Brain pericyte (primary cell): ENCODE results near the gene RARA.
"Not testable (repeated sequence)": the region's sequence is repeated elsewhere in the genome, so short reads cannot be mapped to it uniquely, and the experiment has no call there.

ENCODE experiments used
- DNase-seq: peaks from one replicate; pipeline ENCODE4 v3.0.0-alpha.2; 2012; ENCODE audit warnings: low read depth, low spot score

Gene RARA

GRCh38 chr17:40356990-40357881 lies 48.3 kb downstream of the RARA start:
- DNase-seq: no peak

- DNase-seq: peak; percentile 46
Measured at GRCh38 chr17:40358323-40359038, 49.5 kb downstream of the RARA start.

- DNase-seq: no peak
Measured at GRCh38 chr17:40360091-40360490, 51.1 kb downstream of the RARA start.

DNA sequence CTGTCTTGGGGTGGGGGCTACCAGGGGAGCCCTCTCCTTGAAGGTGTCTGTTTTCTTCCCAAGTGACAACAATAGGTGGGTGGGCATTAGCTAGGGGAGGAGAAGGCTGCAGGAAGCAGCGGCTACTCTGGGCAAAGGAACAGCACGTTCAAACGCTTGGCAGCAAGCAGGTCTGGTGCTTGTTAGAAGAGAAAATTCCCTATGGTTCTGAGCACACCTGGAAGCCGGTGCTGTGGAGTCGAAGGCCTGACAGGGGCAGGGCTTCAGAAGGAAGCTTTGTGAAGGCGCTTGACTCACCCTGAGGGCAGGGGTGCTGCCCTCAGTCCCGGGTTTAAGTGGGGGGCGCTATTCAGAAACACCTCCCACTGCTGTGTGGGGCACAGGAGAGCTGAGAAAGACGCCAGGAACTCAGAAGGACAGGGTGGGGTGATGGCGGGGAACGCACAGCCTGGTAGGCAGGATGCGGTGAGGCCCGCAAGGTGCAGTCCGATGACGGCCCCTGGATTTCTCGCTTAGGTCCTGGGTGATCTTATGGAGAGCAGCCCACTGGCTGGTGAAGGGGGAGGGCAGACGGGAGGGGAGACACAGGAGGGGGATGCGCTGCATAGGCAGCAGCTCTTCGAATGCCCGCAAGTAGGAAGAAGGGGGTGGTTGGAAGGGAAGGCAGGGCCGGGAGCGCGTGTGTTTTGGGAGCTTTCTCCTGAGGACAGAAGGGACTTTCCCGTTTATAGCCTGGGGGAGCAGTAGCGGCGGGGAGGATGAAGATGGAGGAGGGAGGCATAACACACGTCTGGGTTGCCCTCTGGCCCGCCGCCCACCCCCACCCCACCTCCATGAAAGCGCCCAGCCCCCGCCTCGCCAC lies 52.3 kb downstream of the RARA start:
- DNase-seq: no peak

DNA sequence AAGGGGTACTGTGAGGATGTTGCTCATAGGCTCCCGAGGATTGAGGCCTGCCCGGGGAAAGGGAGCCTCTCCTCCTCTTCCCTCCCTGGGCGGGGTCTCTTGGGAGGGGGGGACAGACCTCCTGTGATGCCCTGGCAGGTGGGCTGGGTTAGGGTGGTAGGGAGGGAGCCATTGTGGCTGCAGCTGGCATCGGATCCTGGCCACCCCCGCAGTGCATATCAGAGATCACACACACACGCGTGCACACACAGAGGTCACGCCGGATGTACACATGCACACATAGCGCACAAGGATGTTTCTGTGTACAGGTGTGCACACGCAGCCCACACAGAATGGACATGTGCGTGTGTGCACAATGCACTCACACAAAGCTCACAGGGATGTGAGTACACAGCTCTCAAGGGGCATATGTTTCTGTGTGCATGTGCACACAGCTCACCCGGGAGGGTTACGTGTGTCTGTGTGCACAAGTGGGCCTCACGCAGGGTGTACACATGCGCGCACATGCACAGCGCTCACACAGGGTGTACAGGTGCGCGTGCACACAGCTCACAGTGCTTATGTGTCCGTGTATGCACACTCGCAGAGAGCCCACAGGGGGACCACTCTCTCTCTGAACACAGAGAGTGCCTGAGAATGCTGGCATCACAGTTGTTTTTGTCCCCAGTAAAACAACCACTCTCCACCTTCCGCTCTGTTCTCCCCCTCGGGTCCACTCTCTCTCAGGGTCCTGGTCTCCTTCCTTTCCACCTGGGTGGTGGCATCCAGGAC lies 53.1 kb downstream of the RARA start:
- DNase-seq: no peak

DNA sequence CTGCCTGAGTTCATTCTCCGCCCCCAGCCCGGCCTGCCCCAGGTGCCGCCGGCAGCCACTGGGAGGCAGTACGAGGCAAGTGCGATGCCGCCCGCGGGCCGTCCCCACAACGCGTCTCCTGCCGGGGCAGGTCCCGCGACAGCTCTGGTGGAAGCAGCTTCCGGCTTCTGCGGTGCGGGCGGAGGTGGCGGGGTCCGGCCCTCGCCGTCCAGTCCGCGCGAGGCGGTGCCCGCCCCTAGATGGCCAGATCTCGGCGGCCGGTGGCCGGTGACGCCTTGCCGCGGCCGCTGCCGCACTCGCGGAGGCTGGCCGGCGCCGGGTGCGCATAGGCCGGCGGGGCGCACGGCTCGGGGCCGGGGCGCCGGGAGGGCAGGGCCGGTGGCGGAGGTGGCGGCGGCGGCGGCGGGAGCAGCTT lies 53.7 kb downstream of the RARA start:
- DNase-seq: no peak

DNA sequence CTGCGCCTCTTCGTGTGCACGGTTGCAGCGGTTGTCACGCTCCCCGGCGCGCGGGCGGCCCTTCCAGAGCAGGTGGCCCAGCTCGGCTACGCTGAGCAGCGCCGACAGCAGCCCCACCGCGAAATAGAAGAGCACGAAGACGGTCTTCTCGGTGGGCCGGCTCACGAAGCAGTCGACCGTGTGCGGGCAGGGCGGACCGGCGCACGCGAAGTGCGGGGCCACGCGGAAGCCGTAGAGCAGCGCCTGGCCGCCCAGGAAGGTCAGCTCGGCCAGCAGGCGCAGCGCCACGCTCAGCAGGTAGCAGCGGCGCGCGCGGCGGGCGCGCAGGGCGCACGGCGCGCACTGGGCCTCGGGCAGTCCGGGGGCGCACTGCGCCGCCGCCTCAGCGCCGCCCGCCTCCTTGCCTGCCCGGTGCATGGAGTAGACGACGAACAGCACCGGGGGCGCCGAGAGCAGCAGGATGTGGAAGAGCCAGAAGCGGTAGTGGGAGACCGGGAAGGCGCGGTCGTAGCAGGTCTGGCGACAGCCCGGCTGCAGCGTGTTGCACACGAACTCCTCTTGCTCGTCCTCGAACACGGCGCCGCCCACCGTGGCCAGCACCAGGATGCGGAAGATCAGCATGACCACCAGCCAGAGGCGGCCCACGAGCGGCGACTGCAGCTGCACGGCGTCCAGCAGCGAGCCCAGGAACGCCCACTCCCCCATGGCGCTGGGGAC lies 54.3 kb downstream of the RARA start:
- DNase-seq: no peak

DNA sequence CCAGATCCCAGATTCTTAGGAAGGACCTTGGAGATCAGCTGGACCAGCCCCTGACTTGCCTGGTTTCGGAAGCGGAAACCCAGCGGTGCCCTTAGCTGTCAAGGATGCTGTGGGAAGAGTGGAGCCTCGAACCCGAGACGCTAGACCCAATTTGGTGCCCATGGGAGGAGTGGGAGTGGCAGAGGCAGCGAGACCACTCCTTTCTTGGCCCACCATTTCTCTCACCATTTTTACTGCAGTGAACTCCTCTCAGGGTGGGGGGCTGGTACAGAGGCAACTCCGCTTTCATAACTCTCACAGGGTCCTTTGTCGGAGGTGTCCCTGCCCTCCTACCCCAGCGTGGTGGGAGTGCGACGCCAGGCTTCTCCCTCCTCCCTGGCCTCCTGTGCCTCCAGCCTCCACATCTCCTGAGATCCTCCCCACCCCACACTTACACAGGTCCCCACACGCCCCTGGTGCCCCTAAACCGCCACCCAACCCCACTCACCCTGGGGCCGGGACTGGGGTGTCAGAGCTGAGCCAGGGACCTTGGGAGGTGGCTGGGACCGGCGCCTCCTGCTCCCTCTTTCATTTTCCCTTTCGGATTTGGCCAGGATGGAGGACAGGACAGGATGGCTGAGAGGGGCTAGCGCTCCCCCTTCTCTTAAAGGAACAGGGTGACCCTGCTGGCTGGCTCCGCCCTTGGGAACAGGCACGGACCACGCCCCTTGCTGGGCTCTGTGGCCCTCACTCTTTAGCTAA lies 55.3 kb downstream of the RARA start, which contains the start of gene GJD3:
Gene GJD3, minus strand, starts transcription at position 617 of the 741 bp plus-strand sequence. CDS start 922 bp downstream, outside the sequence.
- DNase-seq: no peak

GRCh38 chr17:40364906-40365305 lies 55.9 kb downstream of the RARA start:
- DNase-seq: no peak

- no peak for DNase-seq
Measured at GRCh38 chr17:40366076-40366860, 57.3 kb downstream of the RARA start.

DNA sequence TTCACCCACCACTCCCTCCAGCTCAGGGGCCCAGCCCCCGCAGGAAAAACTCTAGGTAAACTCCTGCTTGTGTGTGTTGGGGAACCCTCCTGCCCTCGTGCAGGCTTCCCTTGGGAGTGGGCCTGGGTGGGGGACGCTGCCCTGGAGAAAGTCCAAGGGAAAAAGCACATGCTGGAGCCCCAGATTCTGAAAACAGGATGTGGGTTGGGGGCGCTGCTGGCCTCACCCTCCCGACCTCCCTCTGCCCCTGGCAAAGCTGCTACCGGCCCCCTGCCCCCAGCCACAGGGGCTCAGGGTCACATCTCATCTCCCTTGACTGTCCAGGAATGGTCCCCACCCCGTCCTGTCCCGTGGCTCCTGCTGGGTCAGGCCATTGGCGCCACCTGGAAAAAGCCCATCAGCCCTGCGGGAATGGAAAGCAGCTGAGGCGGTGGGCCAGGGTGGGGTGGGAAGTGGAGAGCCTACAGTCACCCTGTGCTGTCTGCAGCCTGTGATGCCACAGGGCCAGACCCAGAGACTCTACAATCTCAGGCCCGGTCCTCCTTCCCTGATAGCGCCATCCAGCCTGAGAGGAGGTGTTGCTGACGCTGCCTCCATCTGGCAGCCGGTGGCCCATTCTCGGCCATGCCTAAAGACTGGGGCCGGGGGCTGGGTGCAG lies 58.0 kb downstream of the RARA start:
- no peak for DNase-seq

GRCh38 chr17:40367728-40368127 lies 58.7 kb downstream of the RARA start:
- not testable (repeated sequence) for DNase-seq

DNA sequence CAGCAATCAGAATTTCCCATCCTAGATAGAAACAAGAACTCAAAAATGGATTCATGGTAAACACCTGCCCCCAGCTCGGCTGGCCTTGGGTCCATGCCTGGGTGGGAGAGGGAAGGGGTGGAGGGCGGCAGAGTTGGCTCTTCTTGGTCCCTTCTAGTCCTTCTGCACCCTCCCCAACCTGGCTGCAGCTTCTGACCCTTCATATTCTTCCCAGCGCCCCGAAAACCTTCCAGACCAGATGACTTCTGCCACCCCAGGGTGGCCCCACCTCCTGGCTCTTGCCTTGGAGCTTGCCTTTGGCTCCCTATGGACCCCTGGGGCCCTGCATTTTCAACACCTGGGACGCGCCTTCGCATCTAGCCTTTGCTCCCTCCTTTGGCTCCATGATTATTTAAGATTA lies 60.9 kb downstream of the RARA start:
- no peak for DNase-seq

GRCh38 chr17:40371261-40371929 lies 62.4 kb downstream of the RARA start:
- no peak for DNase-seq

DNA sequence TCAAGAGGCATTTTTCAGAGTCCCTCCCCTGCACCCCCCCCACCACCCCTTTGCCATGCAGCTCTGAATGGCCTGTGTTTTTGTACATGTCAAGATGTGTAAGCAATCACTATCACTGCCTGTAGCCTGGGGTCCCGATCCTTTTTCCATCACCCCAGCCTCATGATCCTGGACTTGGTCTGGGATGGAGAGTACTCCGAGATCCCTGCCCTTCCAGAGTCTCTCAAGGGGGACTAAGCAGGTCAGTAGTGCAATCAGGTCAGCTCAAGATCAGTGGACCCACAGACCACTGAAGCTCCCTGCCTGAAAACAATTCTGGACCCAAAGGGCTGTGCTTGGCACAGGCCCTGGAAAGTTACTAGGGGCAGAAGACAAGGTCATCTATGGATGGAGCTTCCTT lies 63.1 kb downstream of the RARA start:
- DNase-seq: no peak

GRCh38 chr17:40372644-40373043 lies 63.7 kb downstream of the RARA start:
- DNase-seq: not testable (repeated sequence)

GRCh38 chr17:40373324-40373723 lies 64.3 kb downstream of the RARA start:
- no peak for DNase-seq

- no peak for DNase-seq
Measured at GRCh38 chr17:40373999-40374398, 65.0 kb downstream of the RARA start.
